IMR-90 (cell line): Measurements from ENCODE around the gene PTPRG. TPM values are rescaled to one million over a fixed set of nuclear protein-coding genes. Genes with fewer than 3 reads are reported as not detected.
A peak's percentile ranks its signal among the peaks of the same experiment; 100 is the strongest.

Source experiments
- ATAC-seq: fragments of 200-7000 bp; cut with Tn5 transposase; 2 replicates; pipeline ENCODE4 v1.9.1; 2020; ENCODE audit warnings: low read depth, mild to moderate bottlenecking, moderate library complexity
- BruUV-seq: library from RNA; stranded (reverse); fragments of 400-500 nt; replicated peaks from 2 replicates; lab custom pipeline; 2021; lab: Mats Ljungman, UMichigan
- CTCF ChIA-PET: fragments of 300-600 bp; formaldehyde crosslinking; extraction: SDS; loops from one replicate; lab custom pipeline; 2021; ENCODE audit warnings: antibody characterized with exemption; lab: Yijun Ruan, JAX
- POLR2A ChIA-PET: fragments of 300-600 bp; sonication (Branson Sonifier 250); formaldehyde crosslinking; loops from one replicate; lab custom pipeline; 2022; ENCODE audit warnings: antibody characterized with exemption; ENCODE audit not compliant: unreplicated experiment; lab: Charles Lee
- DNase-seq: peaks from one replicate; pipeline ENCODE4 v3.0.0; 2013
- H2AFZ ChIP-seq: replicated peaks from 2 replicates; pipeline ENCODE3; 2013; ENCODE audit warnings: low read length, mild to moderate bottlenecking; ENCODE audit not compliant: poor library complexity
- H2AK5ac ChIP-seq: 2 replicates; pipeline ENCODE4 v1.6.1; 2013; ENCODE audit warnings: low read depth, low read length, inconsistent platforms
- H2AK9ac ChIP-seq: replicated peaks from 2 replicates; pipeline ENCODE3; 2013; ENCODE audit warnings: mild to moderate bottlenecking, low read depth, low read length, moderate library complexity; ENCODE audit not compliant: poor library complexity
- H2BK120ac ChIP-seq: 2 replicates; pipeline ENCODE4 v1.6.1; 2013; ENCODE audit warnings: low read depth, low read length, inconsistent platforms
- H2BK15ac ChIP-seq: 3 replicates; pipeline ENCODE4 v1.6.1; 2013; ENCODE audit warnings: low read depth, low read length, inconsistent platforms
- H2BK20ac ChIP-seq: 2 replicates; pipeline ENCODE4 v1.6.1; 2013; ENCODE audit warnings: low read depth, mild to moderate bottlenecking, inconsistent platforms, low read length, moderate library complexity
- H2BK5ac ChIP-seq: 2 replicates; pipeline ENCODE4 v1.6.1; 2013; ENCODE audit warnings: mild to moderate bottlenecking, low read depth, low read length, inconsistent platforms; ENCODE audit not compliant: poor library complexity, severe bottlenecking
- H3K14ac ChIP-seq: replicated peaks from 2 replicates; pipeline ENCODE4 v1.6.1; 2013; ENCODE audit warnings: low read depth, low read length, inconsistent platforms
- H3K18ac ChIP-seq: 2 replicates; pipeline ENCODE4 v1.6.1; 2013; ENCODE audit warnings: low read depth, low read length, control low read depth
- H3K23ac ChIP-seq: 2 replicates; pipeline ENCODE4 v1.6.1; 2013; ENCODE audit warnings: low read depth, low read length, inconsistent platforms
- H3K27ac ChIP-seq: 2 replicates; pipeline ENCODE4 v1.5.1; 2013; ENCODE audit warnings: mild to moderate bottlenecking, control low read depth, low read length; ENCODE audit not compliant: insufficient read depth
- H3K27me3 ChIP-seq: 2 replicates; pipeline ENCODE4 v1.6.1; 2013; ENCODE audit warnings: low read length; ENCODE audit not compliant: control insufficient read depth, insufficient read depth
- H3K36me3 ChIP-seq: 2 replicates; pipeline ENCODE4 v1.6.1; 2013; ENCODE audit warnings: low read length, mixed read lengths; ENCODE audit not compliant: control insufficient read depth, insufficient read depth
- H3K4ac ChIP-seq: 2 replicates; pipeline ENCODE4 v1.6.1; 2013; ENCODE audit warnings: low read depth, low read length, inconsistent platforms
- H3K4me1 ChIP-seq: 2 replicates; pipeline ENCODE4 v1.6.1; 2013; ENCODE audit warnings: low read length, mixed read lengths; ENCODE audit not compliant: control insufficient read depth, insufficient read depth
- H3K4me2 ChIP-seq: 2 replicates; pipeline ENCODE4 v1.6.1; 2013; ENCODE audit warnings: low read depth, mild to moderate bottlenecking, control low read depth, low read length, moderate library complexity
- H3K4me3 ChIP-seq: 2 replicates; pipeline ENCODE4 v1.5.1; 2013; ENCODE audit warnings: low read depth, mild to moderate bottlenecking, control low read depth, low read length, moderate library complexity; ENCODE audit not compliant: insufficient read depth
- H3K56ac ChIP-seq: 2 replicates; pipeline ENCODE4 v1.6.1; 2013; ENCODE audit warnings: low read length, inconsistent platforms; ENCODE audit not compliant: insufficient read depth; ENCODE audit errors: extremely low read depth
- H3K79me1 ChIP-seq, 2 experiments: 2 replicates each; pipeline ENCODE4 v1.6.1; 2013; ENCODE audit warnings: low read length in 2 of 2, inconsistent platforms in 1 of 2, low read depth in 1 of 2
- H3K9ac ChIP-seq: 2 replicates; pipeline ENCODE4 v1.6.1; 2013; ENCODE audit warnings: low read depth, low read length, control low read depth
- H3K9me1 ChIP-seq: 2 replicates; pipeline ENCODE4 v1.6.1; 2013; ENCODE audit warnings: low read length, inconsistent platforms; ENCODE audit not compliant: insufficient read depth
- H3K9me3 ChIP-seq: 2 replicates; pipeline ENCODE4 v1.6.1; 2013; ENCODE audit warnings: low read length; ENCODE audit not compliant: control insufficient read depth, insufficient read depth
- H4K20me1 ChIP-seq: 2 replicates; pipeline ENCODE4 v1.6.1; 2013; ENCODE audit warnings: low read length, inconsistent platforms; ENCODE audit not compliant: insufficient read depth
- H4K5ac ChIP-seq: 2 replicates; pipeline ENCODE4 v1.6.1; 2013; ENCODE audit warnings: mild to moderate bottlenecking, low read depth, low read length, control low read depth
- H4K8ac ChIP-seq, 2 experiments: 2 replicates each; pipeline ENCODE4 v1.6.1; 2013; ENCODE audit warnings: low read depth in 2 of 2, low read length in 2 of 2, control low read depth in 1 of 2, inconsistent platforms in 1 of 2
- H4K91ac ChIP-seq: 2 replicates; pipeline ENCODE4 v1.6.1; 2013; ENCODE audit warnings: low read depth, low read length, inconsistent platforms; ENCODE audit not compliant: insufficient read depth
- CHD1 ChIP-seq: IDR thresholded peaks from 2 replicates; pipeline ENCODE4 v1.6.1; 2012; ENCODE audit warnings: low read depth, low read length, improper control_type of control experiment
- MAZ ChIP-seq: IDR thresholded peaks from 2 replicates; pipeline ENCODE4 v1.6.1; 2012; ENCODE audit warnings: low read depth, mild to moderate bottlenecking, low read length, improper control_type of control experiment, moderate library complexity, borderline replicate concordance
- WGBS, 2 experiments: methylation state at CpG; one replicate each; pipeline versions ENCODE4 v1.1.5 to v1.1.7; 2013; ENCODE audit warnings: missing lambda C conversion rate in 2 of 2; ENCODE audit not compliant: insufficient read length in 1 of 2; ENCODE audit errors: extremely low coverage in 2 of 2; 5-methylcytosine and 5-hydroxymethylcytosine counted together
- dilution Hi-C: fragments of 300-500 bp; cut with HindIII; formaldehyde crosslinking; loops from one replicate; pipeline ENCODE4 v1.14.3; 2018; ENCODE audit warnings: low sequenced_read_pairs; ENCODE audit not compliant: unreplicated experiment
- in situ Hi-C: fragments of 300-500 bp; cut with MboI; formaldehyde crosslinking; loops from 3 replicates; pipeline ENCODE4 v1.14.3; 2019; ENCODE audit warnings: low sequenced_read_pairs, inconsistent platforms, mixed read lengths
- intact Hi-C: fragments of 100-400 bp; cut with micrococcal nuclease; formaldehyde crosslinking; loops from 2 replicates; pipeline ENCODE4 v1.10.0; 2022
- polyA plus RNA-seq, 3 experiments: library from polyadenylated mRNA; depleted of rRNA; stranded (reverse); fragments of >200 nt; gene quantifications; 2 replicates each; pipeline ENCODE4 v1.2.3, GENCODE V29; 2012; ENCODE audit warnings: low replicate concordance in 1 of 3
- total RNA-seq: library from RNA; depleted of rRNA; stranded (reverse); fragments of >200 nt; gene quantifications from 2 replicates; pipeline ENCODE4 v1.2.3, GENCODE V29; 2012

Gene PTPRG
- total and polyA plus RNA-seq, 2 of the 4 experiments (the other 2 are of a cell fraction): 7.7 to 31.0 TPM

- Histone ChIP-seq H3K27me3 (no peaks in the 10 kb centered on the region), H3K4ac (peak overlapping the region; percentile 76), H2BK20ac (no peak overlapping the region), H3K9me1 (no peaks in the 10 kb centered on the region), H2BK15ac (0 out of 3 replicates have a peak overlapping the region, but pooled peaks have one; percentile 46), H3K4me1 (peaks cover 2% of the 10 kb centered on the region; the same call in 1 of the 2 replicates), H3K23ac (peak overlapping the region; percentile 97), H4K5ac (peak overlapping the region; percentile 1), H4K8ac (peak overlapping the region in 1 of 2 experiments; percentile 11; a peak in 1 of 4 replicates), H3K27ac (peak overlapping the region; percentile 94), H3K56ac (peak overlapping the region; percentile 28), H2AK5ac (peak overlapping the region; percentile 40; the same call in 1 of the 2 replicates), H2BK120ac (peak overlapping the region; percentile 61; the same call in 1 of the 2 replicates), H3K79me1 (peaks cover 12 to 57% of the 10 kb centered on the region in 2 experiments), H3K14ac (peak overlapping the region; percentile 80), H3K4me2 (peak overlapping the region; percentile 91), H3K18ac (peak overlapping the region; percentile 58; the same call in 1 of the 2 replicates), H4K91ac (no peak overlapping the region; the same call in 1 of the 2 replicates), H3K36me3 (no peaks in the 10 kb centered on the region), H2AK9ac (peak overlapping the region; percentile 74), H2AFZ (peak overlapping the region; percentile 89), H4K20me1 (peaks cover 41% of the 10 kb centered on the region), H3K9ac (peak overlapping the region; percentile 100), H2BK5ac (peak overlapping the region; percentile 81), H3K4me3 (peak overlapping the region; percentile 99), H3K9me3 (0 out of 2 replicates have a peak, but pooled peaks cover 4% of the 10 kb centered on the region)
- dilution Hi-C loops (no loop called here), in situ Hi-C loops (loop anchor here (5.0 kb wide), 1 partner anchor 624 kb away; no protein-coding TSS in a partner anchor), intact Hi-C loops (loop anchor here (2.0 to 10.0 kb wide), 10 partner anchors 64 to 489 kb away; partner anchors contain the start of gene FHIT)
- peak; percentile 35 for DNase-seq
- ChIA-PET CTCF (no interaction called here), POLR2A (no interaction called here)
- no TSS peak for BruUV-seq
- peak; percentile 5 for ATAC-seq
- 0% methylated on average over 14 of the region's 44 CpGs; no CpG with 5 or more reads in 1 of the 2 experiments for WGBS, 2 experiments
- TF ChIP-seq CHD1: no peak
- peak; percentile 31; the same call in 1 of the 2 replicates for TF ChIP-seq MAZ
Observed at GRCh38 chr3:61562721-61563312, 1.4 kb downstream of the PTPRG start.
